GM18873 (cell line): ENCODE data around the gene GABRR1.
"Not testable (repeated sequence)": the region's sequence is repeated elsewhere in the genome, so short reads cannot be mapped to it uniquely, and the experiment has no call there.

Source experiments
- ATAC-seq: cut with Tn5 transposase; IDR thresholded peaks from one replicate; pipeline ENCODE4 v1.9.1; 2021; ENCODE audit warnings: mild to moderate bottlenecking, moderate library complexity, moderate number of reproducible peaks; ENCODE audit not compliant: unreplicated experiment, low FRiP score

Gene GABRR1

GRCh38 chr6:89161326-89162046 is 55.7 kb downstream of the GABRR1 start:
- ATAC-seq: no peak

DNA sequence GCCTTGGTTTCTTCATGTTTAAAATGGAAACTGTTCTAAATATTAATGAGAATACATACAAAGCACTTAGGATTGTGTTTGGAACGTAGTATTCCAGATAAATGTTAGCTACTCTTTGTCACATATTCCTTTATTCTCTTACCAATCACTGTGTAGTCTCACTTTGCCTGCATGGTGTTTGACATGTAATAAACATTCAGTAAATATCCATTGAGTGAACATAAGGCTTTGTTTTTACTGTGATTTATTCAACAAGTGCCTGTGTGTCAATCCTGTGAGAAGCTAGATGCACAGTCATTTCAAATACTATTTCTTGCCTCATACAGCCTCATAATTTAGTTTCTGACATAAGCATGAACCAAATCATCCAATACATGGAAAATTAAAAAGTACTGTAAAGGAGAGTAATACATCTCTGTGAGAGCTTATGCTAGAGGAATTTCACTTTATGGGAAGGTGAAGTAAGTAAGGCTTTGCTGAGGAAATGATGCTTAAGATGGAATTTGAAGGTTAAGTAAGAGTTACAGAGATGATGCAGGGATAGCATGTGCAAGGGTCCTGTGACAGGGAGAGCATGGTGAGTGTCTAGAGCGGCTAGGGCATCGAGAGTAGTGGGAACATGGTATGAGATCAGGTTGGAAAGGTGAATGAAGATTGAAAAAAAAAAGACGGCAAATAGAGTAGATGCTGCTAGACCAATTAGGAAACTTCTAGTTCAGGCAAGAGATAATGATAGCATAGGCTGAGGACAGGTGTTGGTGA is 56.6 kb downstream of the GABRR1 start:
- no peak for ATAC-seq

GRCh38 chr6:89154131-89154530 is 63.0 kb downstream of the GABRR1 start:
- no peak for ATAC-seq

- ATAC-seq: no peak
Measured at GRCh38 chr6:89148016-89148750, 69.0 kb downstream of the GABRR1 start.

DNA sequence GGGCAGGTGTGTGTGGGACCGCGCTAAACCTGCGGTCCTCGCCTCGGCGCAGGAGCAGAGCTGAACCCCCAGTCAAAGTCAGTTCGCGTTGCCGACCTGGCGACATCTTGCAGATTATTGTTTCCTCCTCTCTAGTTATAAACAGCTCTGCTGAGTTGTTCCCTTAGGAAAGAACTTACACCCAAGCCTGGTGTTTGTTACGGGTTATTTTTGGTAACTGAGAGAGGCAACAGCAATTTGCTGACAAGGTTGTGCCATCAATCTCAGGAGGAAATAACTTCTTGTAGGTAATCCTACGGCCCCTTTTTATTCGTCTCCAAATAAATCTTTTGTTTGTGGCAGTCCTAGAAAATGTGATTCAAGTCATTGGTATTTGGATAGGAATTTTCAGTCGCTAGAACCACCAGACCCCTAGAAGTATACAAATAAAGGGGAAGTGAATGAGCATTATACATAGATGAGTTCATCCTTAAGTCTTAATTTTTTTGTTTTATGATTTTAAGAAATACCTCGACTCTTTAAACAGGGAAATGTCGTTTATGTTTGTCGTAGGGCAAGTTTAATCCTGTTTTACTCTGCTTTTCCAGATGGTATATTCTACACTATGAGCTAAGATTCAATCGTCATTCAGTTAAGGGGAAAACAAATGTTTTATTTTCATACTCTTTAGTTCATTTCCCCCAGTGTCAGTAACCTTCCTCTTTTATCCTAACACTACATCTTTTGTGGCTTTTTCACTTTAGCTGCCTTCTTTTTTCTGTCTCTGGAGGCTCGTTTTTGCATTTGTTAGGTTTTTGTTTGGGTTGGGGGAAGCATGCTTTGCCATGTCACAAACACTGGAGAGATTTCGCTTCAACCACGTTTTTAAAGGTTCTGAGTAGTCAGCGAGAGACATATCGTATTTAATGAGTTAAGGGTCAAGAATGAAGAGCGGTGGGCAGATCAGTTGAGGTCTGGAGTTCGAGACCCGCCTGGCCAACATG is 70.1 kb downstream of the GABRR1 start:
- ATAC-seq: no peak

GRCh38 chr6:89145956-89146717 is 71.0 kb downstream of the GABRR1 start, which contains the start of gene PM20D2:
Gene PM20D2, plus strand, starts transcription at chr6:89146055. Its CDS starts 90 bp downstream, at chr6:89146145.
- peak; percentile 48 for ATAC-seq

- ATAC-seq: peak; percentile 46
Measured at GRCh38 chr6:89145091-89145955, 71.8 kb downstream of the GABRR1 start.

DNA sequence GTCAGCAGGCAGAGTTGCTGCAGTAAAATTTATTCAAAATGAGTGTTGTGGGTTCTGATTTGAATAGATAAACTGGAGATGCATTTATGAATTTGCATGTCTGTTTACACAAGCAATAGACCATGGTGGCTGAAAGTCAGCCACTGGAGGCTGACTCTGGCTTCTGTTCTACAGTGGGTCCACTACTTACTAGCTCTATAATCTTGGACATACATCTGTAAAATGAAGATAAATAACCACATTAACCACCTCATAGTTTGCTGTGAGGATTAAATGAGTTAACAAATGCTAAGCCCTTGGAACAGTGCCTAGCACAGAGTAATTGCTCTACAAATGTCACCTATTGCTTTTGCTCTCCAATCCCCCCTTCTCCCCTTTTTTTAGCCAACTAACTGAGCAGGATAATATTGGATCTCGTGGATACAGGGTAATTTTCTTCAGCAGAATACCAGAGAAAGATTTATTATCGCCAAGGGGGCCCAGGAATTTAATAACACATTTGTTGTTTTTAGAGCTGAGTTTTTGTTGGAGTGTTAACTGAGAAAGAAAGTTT is 72.7 kb downstream of the GABRR1 start:
- peak; percentile 30 for ATAC-seq

- ATAC-seq: no peak
Measured at GRCh38 chr6:89140347-89141156, 76.6 kb downstream of the GABRR1 start.

DNA sequence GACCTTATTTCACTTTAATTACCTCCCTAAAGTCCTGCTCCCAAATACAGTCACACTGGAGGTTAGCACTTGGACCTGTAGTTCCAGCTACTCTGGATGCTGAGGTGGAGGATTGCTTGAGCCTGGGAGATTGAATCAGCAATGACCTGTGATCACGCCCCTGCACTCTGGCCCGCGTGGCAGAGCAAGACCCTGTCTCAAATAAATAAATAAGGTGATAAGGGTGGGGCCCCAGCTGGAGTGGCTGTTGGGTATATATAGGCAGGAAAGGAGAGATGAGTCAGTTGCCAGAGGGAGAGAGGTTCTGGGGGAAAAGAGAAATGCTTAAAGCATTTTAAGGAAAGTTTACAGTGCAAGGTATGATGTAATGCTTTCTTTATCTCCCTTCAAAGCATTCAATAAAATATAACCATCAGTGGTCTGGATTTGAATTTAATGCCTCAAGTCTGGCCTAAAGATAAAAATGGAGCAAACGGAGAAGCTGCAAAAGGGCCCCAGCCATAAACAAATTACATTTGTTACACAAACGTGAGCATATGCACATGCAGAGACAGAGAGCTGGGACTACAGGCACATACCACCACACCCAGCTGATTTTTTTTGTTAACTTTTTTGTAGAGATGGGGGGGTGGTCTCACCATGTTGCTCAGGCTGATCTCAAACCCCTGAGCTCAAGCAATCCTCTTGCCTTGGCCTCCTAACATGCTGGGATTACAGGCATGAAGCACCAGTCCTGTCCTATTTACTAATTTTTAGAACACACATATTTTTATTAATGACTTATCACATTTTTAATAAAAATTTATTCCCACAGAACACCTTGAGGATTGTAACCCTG is 77.4 kb downstream of the GABRR1 start:
- no peak for ATAC-seq

GRCh38 chr6:89138173-89138572 is 79.0 kb downstream of the GABRR1 start:
- ATAC-seq: no peak

GRCh38 chr6:89134723-89135122 is 82.4 kb downstream of the GABRR1 start:
- ATAC-seq: no peak

GRCh38 chr6:89133981-89134380 is 83.2 kb downstream of the GABRR1 start:
- no peak for ATAC-seq

- ATAC-seq: no peak
Measured at GRCh38 chr6:89132057-89132456, 85.1 kb downstream of the GABRR1 start.

DNA sequence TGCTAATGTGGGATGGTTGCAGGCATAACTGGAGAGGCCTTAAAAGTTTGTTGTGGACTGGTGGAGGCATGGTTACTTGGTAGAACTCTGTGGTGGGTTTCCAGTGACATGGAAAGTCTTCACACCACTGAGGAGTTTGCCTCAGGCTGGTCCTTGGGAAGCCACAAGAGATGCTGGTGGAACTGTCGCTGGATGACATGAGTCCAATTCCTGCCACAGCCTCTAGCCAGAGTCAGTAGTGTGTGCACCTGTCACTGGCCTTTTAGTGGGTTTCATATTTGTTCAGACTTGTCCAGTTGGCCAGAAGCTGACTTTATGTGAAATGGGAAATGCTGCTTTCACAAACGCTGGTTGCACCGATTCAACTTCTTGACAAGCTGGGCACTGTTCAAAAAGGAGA is 85.6 kb downstream of the GABRR1 start:
- no peak for ATAC-seq

GRCh38 chr6:89128256-89128671 is 88.9 kb downstream of the GABRR1 start:
- not testable (repeated sequence) for ATAC-seq
